GM12865 (cell line): ENCODE data around the gene TMSB4Y.

Experiments used
- DNase-seq: peaks from one replicate; pipeline ENCODE4 v3.0.0; 2010; ENCODE audit warnings: low read depth
- H3K4me3 ChIP-seq: 2 replicates; pipeline ENCODE4 v1.5.1; 2011; ENCODE audit warnings: mild to moderate bottlenecking, low read depth, low read length, control low read depth
- TF ChIP-seq, protein P1 (sequence below): IDR thresholded peaks from 2 replicates; pipeline ENCODE4 v1.5.1; 2011; ENCODE audit warnings: low read length, control low read depth, low read depth, inconsistent platforms; ENCODE audit not compliant: insufficient read depth; ENCODE audit errors: missing control alignments

Gene TMSB4Y

DNA sequence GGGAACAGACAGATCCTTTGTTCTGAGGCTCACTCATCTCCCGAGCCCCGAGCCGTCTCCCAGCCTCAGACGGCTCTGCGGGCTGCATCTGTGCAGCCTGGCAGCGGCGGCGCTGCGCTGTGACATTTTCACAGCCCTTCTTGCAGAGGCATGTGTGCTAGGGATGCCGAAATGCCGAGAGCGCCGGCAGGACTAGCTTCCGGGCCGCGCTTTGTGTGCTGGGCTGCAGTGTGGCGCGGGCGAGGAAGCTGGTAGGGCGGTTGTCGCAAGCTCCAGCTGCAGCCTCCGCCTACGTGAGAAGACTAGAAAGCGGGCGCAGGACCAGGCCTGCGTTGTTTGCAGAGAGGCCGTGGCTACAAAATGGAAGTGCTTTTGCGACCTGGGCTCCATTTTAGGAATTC lies at the start of gene TMSB4Y:
TMSB4Y (plus strand) TSS at position 332 of the 401 bp plus-strand sequence.
- no peak for DNase-seq
- TF ChIP-seq, protein P1, sequence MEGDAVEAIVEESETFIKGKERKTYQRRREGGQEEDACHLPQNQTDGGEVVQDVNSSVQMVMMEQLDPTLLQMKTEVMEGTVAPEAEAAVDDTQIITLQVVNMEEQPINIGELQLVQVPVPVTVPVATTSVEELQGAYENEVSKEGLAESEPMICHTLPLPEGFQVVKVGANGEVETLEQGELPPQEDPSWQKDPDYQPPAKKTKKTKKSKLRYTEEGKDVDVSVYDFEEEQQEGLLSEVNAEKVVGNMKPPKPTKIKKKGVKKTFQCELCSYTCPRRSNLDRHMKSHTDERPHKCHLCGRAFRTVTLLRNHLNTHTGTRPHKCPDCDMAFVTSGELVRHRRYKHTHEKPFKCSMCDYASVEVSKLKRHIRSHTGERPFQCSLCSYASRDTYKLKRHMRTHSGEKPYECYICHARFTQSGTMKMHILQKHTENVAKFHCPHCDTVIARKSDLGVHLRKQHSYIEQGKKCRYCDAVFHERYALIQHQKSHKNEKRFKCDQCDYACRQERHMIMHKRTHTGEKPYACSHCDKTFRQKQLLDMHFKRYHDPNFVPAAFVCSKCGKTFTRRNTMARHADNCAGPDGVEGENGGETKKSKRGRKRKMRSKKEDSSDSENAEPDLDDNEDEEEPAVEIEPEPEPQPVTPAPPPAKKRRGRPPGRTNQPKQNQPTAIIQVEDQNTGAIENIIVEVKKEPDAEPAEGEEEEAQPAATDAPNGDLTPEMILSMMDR, result no peak
- H3K4me3 ChIP-seq, result no peak within 1 kb of the TSS

DNA sequence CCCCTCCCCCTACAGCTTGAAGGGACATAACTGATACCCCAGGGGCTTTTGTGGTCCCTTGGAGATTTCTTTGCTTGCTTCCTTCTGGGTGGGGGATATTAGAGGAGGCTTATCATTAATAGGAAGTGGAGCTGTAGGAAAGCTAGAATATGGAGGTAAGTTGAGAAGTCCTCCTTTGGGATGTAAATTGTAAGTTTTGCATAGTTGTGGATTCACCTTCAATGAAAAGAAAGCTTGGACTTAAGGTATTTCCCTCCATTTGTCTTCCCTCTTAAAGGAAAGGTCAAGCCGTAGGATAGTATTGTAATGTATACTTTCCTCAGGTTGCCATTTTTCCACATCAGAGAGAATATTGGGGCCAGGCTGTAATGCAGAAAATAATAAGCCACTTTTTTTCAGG lies 39.5 kb upstream of the TMSB4Y start:
- no peak for DNase-seq
- H3K4me3 ChIP-seq, result no peak overlapping the region
- TF ChIP-seq, protein P1, result no peak

- no peak overlapping the region for H3K4me3 ChIP-seq
- TF ChIP-seq, protein P1, result no peak
- DNase-seq, result no peak
Observed at GRCh38 chrY:13671122-13671521, 32.6 kb upstream of the TMSB4Y start.

DNA sequence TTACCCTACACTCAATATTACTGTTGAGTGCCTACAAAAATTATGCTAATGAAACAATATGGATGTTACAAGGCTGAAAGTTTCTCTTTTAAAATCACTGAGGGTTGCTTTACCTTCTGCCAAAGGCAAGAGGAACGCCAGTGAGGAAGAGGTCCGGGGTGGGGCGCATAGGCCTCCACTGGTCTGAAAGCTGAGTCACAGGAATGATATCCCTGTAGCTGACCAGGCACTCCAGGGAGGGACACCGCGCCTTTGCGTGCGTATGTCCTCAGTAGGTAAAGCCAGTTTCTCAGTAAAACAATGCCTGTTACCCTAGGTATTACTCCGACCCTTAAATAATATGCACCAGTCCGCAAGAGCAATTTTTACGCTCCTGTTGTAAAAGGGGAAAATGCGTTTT lies 1.4 kb upstream of the TMSB4Y start:
- TF ChIP-seq, protein P1, result no peak
- DNase-seq, result no peak
- no peak overlapping the region for H3K4me3 ChIP-seq

- TF ChIP-seq, protein P1, result no peak
- DNase-seq, result no peak
- no peak overlapping the region for H3K4me3 ChIP-seq
Observed at GRCh38 chrY:13704121-13704930, 627 bp downstream of the TMSB4Y start.

GRCh38 chrY:13705197-13705596 lies 1.5 kb downstream of the TMSB4Y start:
- H3K4me3 ChIP-seq, result no peak overlapping the region
- TF ChIP-seq, protein P1, result no peak
- DNase-seq, result no peak

DNA sequence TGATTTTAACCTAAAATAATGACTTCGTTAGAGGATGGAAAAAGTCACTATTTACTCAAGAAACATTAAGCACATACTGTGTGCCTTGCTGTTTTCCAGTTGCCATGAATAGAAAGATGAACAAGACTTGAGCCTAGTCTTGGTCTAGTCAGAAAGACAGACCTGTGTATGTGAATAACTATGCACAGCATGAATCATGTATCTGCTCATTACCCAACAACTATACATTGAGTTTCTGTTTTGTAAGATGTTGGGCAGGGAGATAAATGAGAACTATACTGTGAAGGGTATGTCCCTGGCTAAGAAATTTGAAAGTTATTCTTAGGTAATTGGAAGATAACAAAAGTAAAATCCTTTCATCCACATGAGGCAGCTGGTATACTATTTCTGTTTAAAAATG lies 4.3 kb downstream of the TMSB4Y start:
- H3K4me3 ChIP-seq, result no peak overlapping the region
- no peak for DNase-seq
- TF ChIP-seq, protein P1, result no peak
